Epithelial cell of proximal tubule (primary cell): ENCODE measurements around the gene SRMS. TPM values are rescaled to one million over a fixed set of nuclear protein-coding genes. Genes with fewer than 3 reads are reported as not detected.
A peak's percentile ranks its signal among the peaks of the same experiment; 100 is the strongest.

Source experiments
- DNase-seq: peaks from one replicate; pipeline ENCODE4 v3.0.0-alpha.2; 2011; ENCODE audit warnings: low read depth
- H3K4me3 ChIP-seq: 2 replicates; pipeline ENCODE4 v1.5.1; 2011; ENCODE audit warnings: low read depth, mild to moderate bottlenecking, low read length
- total RNA-seq: library from RNA; depleted of rRNA; stranded (reverse); fragments of >200 nt; gene quantifications from 2 replicates; pipeline ENCODE4 v1.2.3, GENCODE V29; 2015
- TF ChIP-seq, protein P1 (sequence below): conservative IDR thresholded peaks from 2 replicates; pipeline ENCODE4 v1.5.1; 2012; ENCODE audit warnings: low read depth, mild to moderate bottlenecking, low read length

SRMS gene
- total RNA-seq, 1 donor from 2014 or later = not detected

DNA sequence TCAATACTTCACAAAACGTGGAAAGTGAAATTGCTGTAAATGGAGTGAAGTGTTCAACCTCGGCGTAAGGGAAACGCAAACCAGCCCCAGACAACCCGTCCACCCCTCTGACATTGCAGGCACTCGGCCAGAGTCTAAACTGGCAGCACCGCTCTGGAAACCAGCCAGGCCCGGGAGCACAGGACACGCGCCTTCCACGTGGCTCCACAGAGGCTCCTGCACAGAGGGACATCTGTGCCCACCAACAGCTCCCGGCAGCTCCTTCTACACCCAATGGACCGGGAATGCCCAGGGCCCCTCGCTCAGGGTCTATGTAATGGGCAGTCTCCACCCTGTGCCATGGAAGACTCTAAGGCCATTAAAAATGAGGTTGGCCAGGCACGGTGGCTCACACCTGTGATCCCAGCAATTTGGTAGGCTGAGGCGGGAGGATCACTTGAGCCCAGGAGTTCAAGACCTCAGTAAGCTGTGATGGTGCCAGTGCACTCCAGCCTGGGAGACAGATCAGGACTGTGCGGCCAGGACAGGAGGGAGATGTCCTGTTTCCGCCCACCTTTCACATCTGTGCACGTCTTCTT is 29.9 kb upstream of the SRMS start:
- DNase-seq = no peak
- TF ChIP-seq, protein P1, sequence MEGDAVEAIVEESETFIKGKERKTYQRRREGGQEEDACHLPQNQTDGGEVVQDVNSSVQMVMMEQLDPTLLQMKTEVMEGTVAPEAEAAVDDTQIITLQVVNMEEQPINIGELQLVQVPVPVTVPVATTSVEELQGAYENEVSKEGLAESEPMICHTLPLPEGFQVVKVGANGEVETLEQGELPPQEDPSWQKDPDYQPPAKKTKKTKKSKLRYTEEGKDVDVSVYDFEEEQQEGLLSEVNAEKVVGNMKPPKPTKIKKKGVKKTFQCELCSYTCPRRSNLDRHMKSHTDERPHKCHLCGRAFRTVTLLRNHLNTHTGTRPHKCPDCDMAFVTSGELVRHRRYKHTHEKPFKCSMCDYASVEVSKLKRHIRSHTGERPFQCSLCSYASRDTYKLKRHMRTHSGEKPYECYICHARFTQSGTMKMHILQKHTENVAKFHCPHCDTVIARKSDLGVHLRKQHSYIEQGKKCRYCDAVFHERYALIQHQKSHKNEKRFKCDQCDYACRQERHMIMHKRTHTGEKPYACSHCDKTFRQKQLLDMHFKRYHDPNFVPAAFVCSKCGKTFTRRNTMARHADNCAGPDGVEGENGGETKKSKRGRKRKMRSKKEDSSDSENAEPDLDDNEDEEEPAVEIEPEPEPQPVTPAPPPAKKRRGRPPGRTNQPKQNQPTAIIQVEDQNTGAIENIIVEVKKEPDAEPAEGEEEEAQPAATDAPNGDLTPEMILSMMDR = no peak
- H3K4me3 ChIP-seq = no peak overlapping the region

DNA sequence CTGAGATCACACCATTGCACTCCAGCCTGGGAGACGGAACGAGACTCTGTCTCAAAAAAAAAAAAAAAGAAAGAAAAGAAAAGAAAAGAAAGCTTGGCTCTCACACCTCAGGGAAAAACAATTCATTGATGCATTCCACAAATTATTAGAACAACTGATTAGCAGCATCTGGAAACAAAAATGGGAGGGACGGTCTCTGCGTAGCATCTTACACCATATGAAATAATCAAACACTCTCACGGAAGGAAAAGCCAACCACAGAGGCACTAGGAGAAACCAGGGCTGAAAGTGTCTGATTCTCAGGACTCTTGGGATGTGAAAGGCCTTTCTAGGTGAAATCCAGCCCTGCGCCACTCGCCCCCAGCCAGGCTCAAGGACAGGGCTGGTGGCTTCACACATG is 28.8 kb upstream of the SRMS start:
- DNase-seq = no peak
- no peak overlapping the region for H3K4me3 ChIP-seq
- TF ChIP-seq, protein P1 = no peak

DNA sequence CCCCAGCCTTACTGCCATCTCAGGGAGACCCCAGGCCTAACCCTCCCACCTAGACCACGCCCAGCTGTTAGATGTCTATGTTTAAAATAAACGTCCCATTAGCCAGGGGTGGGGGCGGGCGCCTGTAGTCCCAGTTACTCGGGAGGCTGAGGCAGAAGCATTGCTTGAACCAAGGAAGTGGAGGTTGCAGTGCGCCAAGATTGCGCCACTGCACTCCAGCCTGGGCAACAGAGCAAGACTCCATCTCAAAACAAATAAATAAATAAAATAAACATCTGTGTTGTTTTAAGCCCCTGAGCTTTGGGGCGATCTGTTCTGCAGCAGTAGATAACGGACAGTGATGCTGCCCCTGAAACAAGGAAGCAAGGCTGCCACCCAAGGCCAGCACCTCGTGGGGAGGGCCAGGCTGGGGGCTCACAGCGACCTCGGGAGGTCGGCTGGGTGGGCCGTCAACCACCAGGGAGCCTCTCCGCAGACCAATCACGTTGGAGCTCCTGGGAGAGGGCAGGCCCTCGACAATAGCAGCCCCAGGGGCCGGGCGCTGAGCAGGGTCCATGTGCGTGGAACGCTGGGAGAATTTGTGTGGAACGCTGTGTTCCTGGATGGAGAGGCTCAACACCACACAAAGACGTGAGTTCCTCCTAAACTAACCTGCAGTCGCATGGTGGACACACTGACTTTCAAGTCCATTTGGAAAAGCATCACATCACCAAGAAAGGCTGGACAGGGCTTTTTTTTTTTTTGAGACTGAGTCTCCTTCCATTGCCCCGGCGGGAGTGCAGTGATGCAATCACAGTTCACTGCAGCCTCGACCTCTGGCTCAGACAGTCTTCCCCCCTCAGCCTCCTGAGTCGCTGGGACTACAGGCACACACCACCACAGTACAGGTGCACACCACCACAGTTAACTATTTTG is 27.5 kb upstream of the SRMS start:
- TF ChIP-seq, protein P1 = no peak
- no peak overlapping the region for H3K4me3 ChIP-seq
- no peak for DNase-seq

GRCh38 chr20:63574156-63574828 is 26.7 kb upstream of the SRMS start, which contains the start of gene HELZ2:
TSS of gene HELZ2 (minus strand) at chr20:63574239. CDS start at chr20:63572385, 1,854 bp downstream.
- DNase-seq = no peak
- TF ChIP-seq, protein P1 = no peak
- H3K4me3 ChIP-seq = peak within 1 kb of the TSS; percentile 88

- DNase-seq = no peak
- TF ChIP-seq, protein P1 = no peak
- peak overlapping the region; percentile 88 for H3K4me3 ChIP-seq
Measured at GRCh38 chr20:63573647-63574131, 26.1 kb upstream of the SRMS start.

- no peak for DNase-seq
- TF ChIP-seq, protein P1 = peak; percentile 35
Measured at GRCh38 chr20:63572788-63573646, 25.5 kb upstream of the SRMS start.

More at GRCh38 chr20:63572788-63573646, 25.5 kb upstream of the SRMS start:
- peak overlapping the region; percentile 88 for H3K4me3 ChIP-seq
